ENCODE results near the gene PROM1. TPM values are rescaled to one million over a fixed set of nuclear protein-coding genes. Genes with fewer than 3 reads are reported as not detected.

Gene PROM1
- total and polyA plus RNA-seq, 8 donors, result 19.7 to 51.6 (median 22.2) TPM

- TF ChIP-seq CTCF (IDR thresholded peaks at IDR 0.05), result no peak
- intact Hi-C loops (cut with DNase I), result no loop called here
- no peak for DNase-seq
- Histone ChIP-seq H3K4me3 (no peak overlapping the region), H3K36me3 (no peaks in the 10 kb centered on the region), H3K27ac (no peak overlapping the region), H3K4me1 (peaks cover 0 to 5% (median 0%) of the 10 kb centered on the region in 3 donors), H3K27me3 (no peaks in the 10 kb centered on the region), H3K9me3 (no peaks in the 10 kb centered on the region)
- no peak for FAIRE-seq
- WGBS, 2 donors, result 83 to 88% methylated on average over 5 of the region's 5 CpGs
- ATAC-seq, result no peak
These were observed 27.7 kb upstream of the PROM1 start for GRCh38 chr4:16111533-16111932.

DNA sequence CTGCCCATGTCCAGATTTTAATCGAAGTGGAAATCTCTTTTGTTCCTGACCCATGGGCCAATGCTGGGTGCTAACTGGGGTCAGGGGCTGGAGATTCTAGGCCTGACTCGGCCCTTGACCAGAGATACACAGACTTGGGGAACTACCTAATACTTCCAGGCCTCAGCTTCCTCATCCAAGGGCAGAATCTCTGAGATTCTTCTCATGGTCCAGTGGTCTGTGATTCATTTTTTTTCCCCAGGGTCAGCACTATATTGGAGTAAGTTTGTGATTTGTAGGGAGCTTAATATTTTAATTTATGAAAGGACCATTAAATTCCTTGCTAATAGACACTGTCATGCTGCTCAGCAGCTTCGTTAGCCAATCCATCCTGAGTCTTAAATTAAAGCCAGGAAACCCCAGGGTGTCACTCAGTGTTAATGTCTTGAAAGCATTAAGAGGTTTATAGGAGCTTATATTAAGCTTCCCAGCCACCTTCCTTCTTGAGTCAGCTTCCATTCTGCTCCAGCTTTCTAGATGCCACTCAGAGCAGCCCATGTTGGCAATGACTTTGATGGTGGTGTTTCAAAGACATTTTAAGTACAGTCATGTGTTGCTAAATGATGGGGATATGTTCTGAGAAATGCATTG lies 27.0 kb upstream of the PROM1 start:
- no peaks in the 10 kb centered on the region for H3K27me3 ChIP-seq
- H3K36me3 ChIP-seq, result no peaks in the 10 kb centered on the region
- no peak overlapping the region for H3K27ac ChIP-seq
- no peaks in the 10 kb centered on the region for H3K9me3 ChIP-seq
- FAIRE-seq (no peak), ATAC-seq (no peak), DNase-seq (no peak)
- H3K4me1 ChIP-seq, result no peaks in the 10 kb centered on the region
- H3K4me3 ChIP-seq, result no peak overlapping the region
- intact Hi-C loops (cut with DNase I), result no loop called here
- TF ChIP-seq CTCF (IDR thresholded peaks at IDR 0.05), result no peak
- 65 to 69% methylated on average over 3 of the region's 3 CpGs for WGBS, 2 donors

GRCh38 chr4:16110199-16110598 lies 26.4 kb upstream of the PROM1 start:
- H3K36me3 ChIP-seq, result no peaks in the 10 kb centered on the region
- ATAC-seq (no peak), DNase-seq (no peak), FAIRE-seq (no peak)
- no peaks in the 10 kb centered on the region for H3K27me3 ChIP-seq
- TF ChIP-seq CTCF (IDR thresholded peaks at IDR 0.05), result no peak
- no peaks in the 10 kb centered on the region for H3K4me1 ChIP-seq
- no peaks in the 10 kb centered on the region for H3K9me3 ChIP-seq
- H3K4me3 ChIP-seq, result no peak overlapping the region
- intact Hi-C loops (cut with DNase I), result no loop called here
- no peak overlapping the region for H3K27ac ChIP-seq

DNA sequence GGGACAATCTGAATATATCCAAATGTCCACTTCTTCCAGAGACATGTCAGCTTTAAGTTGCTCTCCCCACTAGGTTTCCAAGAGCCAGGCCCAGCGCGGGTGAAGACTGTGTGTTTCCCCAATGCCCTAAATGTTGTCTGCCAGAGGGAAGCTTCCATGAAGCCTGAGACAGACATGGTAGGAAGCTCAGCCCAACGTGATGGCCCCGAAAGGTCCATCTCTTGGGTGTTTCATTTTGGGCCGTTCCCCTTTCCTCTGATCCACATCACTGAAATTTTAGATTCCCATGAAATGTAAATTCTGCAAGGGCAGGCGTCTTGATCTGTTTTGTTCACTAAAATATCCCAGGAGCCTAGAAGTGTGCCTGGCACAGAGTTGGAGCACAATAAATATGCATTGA lies 25.4 kb upstream of the PROM1 start:
- DNase-seq (no peak), ATAC-seq (no peak), FAIRE-seq (no peak)
- intact Hi-C loops (cut with DNase I), result no loop called here
- Histone ChIP-seq H3K27ac (no peak overlapping the region), H3K27me3 (no peaks in the 10 kb centered on the region), H3K4me1 (no peaks in the 10 kb centered on the region), H3K9me3 (no peaks in the 10 kb centered on the region), H3K4me3 (no peak overlapping the region), H3K36me3 (no peaks in the 10 kb centered on the region)
- TF ChIP-seq CTCF (IDR thresholded peaks at IDR 0.05), result no peak
- WGBS, 2 donors, result 88 to 91% methylated on average over 6 of the region's 6 CpGs

- H3K36me3 ChIP-seq, result no peaks in the 10 kb centered on the region
- no peak for FAIRE-seq
- H3K4me1 ChIP-seq, result no peaks in the 10 kb centered on the region
- no peak overlapping the region for H3K4me3 ChIP-seq
- 77 to 78% methylated on average over 6 of the region's 6 CpGs for WGBS, 2 donors
- no peaks in the 10 kb centered on the region for H3K27me3 ChIP-seq
- intact Hi-C loops (cut with DNase I), result no loop called here
- no peak overlapping the region for H3K27ac ChIP-seq
- TF ChIP-seq CTCF (IDR thresholded peaks at IDR 0.05), result no peak
- no peaks in the 10 kb centered on the region for H3K9me3 ChIP-seq
- no peak for ATAC-seq
- DNase-seq, result no peak
These were observed 23.1 kb upstream of the PROM1 start for GRCh38 chr4:16106956-16107355.
